Left lobe of liver (tissue), 2 donors: ENCODE data around the gene MXD4. TPM values are rescaled to one million over a fixed set of nuclear protein-coding genes. Genes with fewer than 3 reads are reported as not detected.

Experiments
- ATAC-seq: fragments of 200-7000 bp; cut with Tn5 transposase; one replicate; pipeline ENCODE4 v1.9.1; 2020; ENCODE audit warnings: mild to moderate bottlenecking, moderate library complexity
- DNase-seq: peaks from one replicate; pipeline ENCODE4 v3.0.0-alpha.2; 2020; ENCODE audit warnings: low spot score
- total RNA-seq: library from RNA; stranded (reverse); gene quantifications from one replicate; pipeline ENCODE4 v1.2.1, GENCODE V29; 2021
- donor health status: DM: no; HTN: no; CAD: no; lungs with moderate emphysema.
- donor health status: DM: no; HTN: yes; CAD: no.

MXD4 gene
- total RNA-seq, 1 donor from 2014 or later = 23.6 TPM

DNA sequence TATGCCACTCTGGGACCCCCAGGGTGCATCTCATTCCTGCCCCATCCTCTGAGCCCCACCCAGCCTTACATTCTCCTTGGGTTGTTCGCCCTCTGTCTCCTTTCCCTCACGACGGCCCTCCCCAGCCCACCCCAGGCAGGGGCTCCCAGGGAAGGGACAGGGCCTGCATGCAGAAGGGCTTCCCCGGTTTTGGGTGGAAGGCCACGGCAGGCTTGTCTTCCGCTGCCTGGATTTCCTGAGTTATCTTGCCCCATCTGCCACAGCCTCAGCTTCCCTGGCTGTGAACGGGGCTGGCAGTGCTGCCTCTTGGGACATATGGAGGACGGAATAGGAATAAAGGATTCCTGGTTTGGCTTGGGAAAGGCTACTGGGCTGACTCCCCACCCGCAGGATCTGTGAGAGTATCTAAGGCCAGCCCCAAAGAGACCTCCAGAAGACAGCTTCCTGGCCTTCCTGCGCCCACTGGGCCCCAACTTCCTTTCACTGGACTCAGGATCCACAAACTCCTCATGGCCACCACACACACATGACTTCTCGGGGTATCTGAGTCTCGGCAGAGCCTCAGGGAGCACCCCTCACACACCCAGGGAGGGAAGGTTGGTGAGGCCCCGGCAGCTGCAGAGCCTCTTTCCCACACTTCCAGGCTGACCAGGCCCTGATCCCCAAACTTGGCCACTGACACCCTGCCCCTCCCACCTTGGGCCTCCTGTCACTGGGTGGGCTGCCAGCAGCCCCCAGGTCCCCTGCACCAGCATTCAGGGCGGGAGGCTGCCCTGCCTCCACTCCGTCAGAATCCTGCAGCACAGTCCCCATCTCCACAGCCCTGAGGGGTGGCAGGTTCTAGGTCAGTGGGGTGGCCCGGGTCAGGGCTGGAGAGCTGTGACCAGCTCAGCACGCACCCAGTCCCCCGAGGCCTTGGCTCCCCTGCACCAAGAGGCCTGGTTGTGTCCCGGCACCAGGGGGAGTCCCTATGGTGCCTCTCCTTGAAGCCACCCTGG lies 3.5 kb upstream of the MXD4 start:
- DNase-seq = no peak
- ATAC-seq = no peak

DNA sequence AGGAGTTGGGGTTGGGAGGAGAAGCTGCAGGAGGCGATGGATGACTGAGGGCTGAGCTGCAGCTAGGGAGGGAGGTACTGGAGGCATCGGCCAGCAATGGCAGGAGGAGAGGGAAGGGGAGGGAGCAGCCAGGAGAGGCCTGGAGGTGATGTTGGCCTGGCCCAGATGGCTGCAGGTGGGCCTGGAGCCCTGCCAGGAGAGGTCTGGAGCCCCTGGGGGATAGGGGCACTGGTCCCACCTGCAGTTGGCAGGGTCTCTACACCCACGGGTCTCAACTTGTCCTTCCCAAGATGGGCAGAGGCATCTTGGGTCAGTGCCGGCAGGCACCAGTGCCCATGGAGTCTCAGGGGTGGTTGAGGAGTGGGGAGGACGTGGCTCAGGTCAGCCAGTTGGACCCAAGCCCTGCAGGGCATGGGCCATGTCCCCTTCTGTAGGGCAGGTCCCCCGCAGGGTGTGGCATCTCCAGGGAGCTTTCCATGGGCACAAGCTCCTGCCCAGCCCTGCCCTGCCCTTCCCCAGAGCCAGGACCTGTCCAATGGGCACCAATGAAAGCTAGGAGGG lies 2.7 kb upstream of the MXD4 start:
- ATAC-seq (no peak), DNase-seq (no peak)

DNA sequence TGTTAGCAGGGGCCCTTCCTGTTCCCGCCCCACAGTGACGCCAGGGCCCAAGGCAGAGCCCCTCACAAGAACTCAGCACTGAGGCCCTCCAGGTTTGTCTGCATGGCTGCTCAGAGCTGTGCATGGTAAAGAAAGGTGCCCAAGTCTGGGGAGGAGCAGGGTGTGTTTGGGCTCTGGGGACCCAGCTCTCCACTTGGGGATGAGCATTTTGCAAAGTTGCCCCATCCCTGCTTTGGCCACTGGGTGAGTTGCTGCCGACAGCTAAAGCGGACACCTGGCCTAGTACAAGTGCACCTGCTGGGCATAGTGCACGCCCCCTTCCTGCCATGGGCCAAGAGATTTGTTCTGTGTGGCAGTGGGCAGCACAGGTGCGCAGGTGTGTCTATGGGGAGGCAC lies 2.0 kb upstream of the MXD4 start:
- DNase-seq (no peak), ATAC-seq (no peak)

DNA sequence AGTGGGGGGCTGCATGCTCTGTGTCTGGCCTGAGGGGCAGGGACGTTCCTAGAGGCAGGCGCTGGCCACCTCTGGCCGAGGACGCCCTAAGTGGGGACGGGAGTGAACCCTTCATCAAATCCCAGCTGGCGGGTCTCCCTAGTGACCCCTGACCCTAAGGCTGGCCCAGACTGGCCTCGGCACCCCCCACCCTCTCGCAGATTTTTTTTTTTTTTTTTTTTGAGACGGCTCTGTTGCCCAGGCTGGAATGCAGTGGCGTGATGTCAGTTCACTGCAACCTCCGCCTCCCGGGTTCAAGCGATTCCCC lies 988 bp upstream of the MXD4 start:
- ATAC-seq = no peak

DNA sequence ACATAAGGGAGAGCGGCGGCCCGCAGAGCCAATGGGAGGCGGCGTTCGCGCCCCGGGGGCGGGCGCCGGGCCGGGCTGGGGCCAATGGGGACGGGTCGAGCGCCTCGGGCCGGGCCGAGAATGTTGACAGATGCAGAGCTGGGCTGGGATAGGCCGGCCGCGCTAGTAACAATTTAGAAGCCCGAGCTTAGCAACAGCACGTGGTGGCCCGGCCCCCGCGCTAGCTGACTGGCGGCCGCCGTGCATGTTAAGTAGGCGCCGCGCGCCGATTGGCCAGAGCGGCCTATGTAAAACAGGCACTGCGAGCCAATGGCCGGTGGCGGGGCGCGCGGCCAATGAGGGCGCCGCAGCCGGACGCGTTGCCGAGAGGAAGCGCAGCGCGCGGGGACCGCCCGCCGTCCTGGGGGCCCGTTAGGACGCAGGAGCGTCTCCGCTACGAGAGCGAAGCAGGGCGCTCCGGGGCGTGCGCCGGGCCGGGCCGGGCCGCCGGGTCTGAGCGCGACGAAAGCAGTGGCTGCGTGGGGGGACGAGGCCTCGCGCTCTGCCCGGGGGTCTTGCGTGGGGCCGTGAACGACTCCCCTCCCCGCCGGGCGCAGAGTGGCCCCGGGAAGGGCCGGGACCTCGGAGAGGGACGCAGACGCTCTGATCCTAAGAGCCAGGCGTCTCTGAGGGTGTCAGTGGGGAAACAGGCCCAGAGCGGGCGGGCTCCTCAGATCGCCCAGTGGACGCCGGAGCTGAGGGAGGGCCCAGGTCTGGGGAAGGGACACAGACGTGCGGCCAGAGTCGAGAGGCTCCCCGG lies 435 bp upstream of the MXD4 start:
- DNase-seq (peak; percentile 100), ATAC-seq (peak; percentile 87)

More for the DNA sequence above, 988 bp upstream of the MXD4 start:
- no peak for DNase-seq

DNA sequence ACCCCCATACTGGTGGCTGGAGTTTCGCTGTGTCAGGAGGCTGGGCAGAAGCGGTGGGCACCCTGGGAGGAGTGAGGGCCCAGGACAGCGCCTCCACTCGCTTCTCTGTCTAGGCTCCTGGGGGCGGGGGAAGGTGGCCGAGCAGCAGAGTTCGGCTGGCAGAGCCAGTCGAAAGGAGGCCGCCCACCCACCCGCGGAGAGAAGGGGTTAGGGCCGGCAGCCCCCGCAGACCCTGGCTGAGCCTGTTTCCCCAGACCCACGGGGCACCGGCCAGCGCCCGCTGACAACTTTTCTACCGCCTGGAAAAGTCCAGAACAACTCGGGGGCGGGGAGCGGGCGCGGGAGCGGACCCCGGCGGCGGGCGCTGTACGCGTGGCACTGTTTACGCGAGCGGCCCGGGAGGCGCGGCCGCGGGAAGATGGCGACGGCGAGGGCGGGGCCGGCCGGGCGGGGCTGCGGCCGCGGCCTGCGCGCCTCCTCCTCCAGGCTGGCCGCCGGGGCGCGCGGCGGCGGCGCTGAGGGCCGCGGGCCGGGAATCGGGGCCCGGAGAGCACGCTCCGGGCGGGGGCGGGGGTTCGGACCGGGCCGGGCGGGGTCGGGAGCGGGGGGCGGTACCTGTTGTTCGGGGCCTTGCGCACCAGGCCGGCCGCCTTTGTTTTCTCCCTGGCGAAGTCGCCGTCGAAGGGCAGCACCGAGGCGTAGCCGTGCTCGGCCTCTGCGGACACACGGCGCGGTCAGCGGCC lies 628 bp downstream of the MXD4 start:
- peak; percentile 63 for DNase-seq
- peak; percentile 35 for ATAC-seq

DNA sequence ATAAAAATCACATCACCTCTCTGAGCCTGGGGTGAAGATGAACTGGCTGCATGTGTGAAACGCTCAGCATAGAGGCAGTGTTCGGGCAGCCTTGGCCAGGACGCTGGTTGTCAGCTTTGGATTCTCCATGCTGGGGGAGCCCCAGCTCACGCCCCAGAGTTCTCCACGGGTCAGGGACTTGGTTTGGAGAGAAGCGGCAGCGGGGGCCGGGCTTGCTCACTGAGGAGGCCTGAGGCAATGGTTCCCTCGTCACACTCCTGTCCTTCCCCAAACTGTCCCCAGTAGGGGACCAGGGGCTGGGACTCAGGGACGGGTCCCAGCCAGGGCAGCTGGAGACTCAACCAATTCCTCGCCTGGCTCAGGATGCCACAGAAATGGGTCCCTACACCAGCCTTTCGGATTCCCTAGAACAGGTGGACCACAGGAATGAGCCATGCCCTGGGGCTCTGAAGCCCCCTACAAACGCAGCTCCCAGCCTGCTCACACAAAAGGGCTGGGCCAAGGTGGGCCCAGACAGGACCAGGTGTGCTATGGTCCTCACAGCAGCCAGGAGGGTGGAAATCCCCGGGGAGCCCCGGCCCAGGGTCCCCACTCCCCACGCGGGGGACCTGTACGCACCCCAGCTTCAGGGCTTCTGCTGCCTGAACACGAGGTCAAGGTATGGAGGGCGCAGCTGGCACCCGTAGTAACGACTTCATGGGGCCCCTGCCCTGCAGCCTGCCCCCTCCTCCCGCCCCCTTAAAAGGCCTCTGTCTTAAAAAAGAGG lies 1.4 kb downstream of the MXD4 start:
- ATAC-seq = no peak
- DNase-seq = peak; percentile 47

DNA sequence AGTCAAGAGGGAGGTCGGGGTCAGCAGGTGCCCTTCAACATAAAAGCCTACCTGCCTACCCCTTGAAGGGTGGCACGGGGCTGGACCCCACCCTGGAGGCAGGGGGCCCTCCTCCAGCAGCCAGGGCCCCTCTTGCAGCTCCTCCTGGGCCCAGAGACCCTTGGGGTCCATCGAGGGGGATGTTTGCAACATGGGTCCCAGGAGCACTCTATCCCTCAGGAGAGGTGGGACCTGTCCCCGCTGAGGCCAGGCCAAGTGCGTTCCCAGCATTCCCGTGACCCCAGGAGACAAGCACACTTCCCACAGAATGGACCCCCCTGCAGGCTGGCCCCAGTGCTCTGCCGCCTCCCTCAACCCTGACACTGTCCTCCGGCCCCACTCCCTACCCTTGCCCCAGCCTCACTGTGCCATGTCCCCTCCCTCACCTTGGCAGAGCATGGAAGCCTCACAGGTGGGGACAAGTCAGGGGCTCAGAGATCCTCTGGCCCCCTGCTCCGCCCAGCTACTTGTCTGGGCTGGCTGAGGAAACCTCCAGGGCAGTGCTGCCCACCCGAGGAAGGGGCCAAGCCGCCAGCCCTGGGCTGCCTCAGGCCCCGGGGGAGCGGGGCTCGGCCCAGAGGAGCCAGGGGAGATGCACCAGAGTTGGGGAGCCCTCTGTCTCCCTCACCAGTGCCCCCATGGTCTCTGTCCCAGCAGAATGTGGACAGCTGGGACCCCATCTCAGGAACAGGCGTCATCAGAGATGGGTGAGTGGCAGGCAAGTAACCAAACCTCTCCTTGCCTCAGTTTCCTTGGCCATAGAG lies 2.2 kb downstream of the MXD4 start:
- DNase-seq (peak; percentile 43), ATAC-seq (no peak)

DNA sequence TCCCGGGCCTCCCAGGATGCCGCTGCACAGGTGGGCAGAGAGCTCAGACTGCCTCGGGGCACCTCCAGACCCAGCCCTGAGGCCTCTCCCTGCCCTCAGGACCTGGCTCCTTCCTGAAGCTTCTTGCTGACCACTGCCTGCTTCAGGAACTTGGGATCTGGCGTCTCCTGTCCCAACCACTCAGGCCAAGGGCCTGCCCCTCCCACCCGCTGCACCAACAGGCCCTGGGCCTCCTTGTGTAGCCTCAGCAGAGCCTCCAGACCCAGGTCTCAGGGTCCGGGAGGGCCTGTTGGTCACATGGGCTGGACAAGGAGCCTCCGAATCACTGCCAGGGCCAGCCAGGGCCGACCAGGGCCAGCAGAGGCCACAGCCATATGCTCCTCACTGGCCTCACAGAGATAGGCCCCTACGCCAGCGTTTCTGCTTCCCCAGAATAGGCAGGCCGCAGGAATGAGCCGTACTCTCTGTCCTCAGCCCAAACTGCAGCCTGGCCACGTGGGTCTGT lies 2.8 kb downstream of the MXD4 start:
- ATAC-seq (no peak), DNase-seq (peak; percentile 42)

DNA sequence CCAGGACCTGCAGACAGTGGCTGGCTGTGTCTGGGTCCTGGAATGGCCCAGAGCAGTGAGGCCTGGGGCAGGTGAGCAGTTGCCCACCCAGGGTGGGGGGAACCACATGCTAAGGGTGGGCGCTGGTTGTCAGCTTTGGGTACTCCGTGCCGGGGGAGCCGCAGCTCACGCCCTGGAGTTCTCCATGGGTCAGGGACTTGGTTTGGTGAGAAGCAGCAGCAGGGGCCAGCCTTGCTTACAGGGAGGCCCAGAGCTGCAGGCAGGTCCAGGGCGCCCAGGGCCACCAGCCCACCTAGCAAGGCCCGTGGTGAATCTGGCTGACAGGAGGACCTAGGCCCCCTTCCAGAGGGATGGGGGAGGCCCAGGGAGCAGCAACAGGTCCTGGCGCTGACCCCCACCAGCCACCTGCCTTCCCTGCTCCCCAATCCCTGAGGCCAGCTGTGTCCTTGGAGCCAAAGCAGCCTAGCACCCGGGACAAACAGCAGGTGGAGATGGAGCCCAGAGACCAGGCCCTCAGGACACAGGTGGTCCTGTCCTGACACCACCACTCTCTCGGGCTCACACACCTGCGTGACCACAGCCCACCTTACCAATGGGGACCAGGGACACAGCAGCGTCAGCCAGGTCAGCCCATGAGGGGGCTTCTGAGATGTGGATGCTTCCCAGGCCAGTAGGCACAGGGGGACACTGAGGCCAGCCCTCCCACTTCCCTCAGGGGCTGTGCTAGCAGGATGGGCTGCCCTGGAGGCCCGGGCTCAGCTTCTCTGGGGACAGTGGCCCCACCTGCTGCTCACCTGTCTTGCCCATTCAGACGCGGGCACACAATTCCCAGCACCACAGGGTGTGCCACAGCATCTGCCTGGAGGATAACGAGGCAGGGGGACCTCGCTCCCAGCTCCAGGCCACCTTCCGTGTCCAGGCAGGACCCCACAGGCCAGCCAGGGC lies 3.5 kb downstream of the MXD4 start:
- DNase-seq = peak; percentile 45

DNA sequence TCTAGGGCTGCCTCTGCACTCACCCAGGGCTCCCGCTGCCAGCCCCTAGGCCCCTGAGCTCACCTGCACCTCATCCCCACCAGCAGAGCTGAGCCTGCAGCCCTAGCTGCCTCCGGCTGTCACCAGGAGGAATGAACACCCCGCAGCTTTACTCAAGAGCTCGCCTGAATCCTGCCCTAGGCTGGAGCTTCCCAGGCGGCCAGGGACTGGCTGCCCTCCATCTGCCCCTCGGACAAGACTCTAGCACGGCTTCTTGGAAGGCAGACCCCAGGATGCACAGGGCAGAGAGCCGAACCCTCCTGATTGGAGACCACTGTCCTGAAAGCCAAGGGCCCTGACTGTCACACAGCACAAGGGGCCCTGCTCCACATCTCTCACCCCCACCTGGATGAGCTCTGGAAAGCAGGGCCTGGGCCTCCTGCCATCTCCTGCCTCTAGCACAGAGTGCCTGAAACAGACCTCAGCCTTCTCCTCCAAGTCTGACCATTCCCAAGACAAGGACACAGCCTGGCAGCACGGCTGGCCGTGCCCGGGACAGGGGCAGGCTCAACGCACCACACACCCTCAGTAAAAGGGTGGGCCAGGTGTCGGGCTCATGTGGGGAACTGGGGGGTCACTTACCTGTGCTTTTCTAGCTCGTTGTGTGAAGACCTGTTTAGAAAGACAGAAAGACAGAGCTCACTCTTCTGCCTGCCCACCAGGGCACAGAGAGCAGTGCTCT lies 4.4 kb downstream of the MXD4 start:
- ATAC-seq (no peak), DNase-seq (peak; percentile 44)

More for the DNA sequence above, 3.5 kb downstream of the MXD4 start:
- no peak for ATAC-seq

DNA sequence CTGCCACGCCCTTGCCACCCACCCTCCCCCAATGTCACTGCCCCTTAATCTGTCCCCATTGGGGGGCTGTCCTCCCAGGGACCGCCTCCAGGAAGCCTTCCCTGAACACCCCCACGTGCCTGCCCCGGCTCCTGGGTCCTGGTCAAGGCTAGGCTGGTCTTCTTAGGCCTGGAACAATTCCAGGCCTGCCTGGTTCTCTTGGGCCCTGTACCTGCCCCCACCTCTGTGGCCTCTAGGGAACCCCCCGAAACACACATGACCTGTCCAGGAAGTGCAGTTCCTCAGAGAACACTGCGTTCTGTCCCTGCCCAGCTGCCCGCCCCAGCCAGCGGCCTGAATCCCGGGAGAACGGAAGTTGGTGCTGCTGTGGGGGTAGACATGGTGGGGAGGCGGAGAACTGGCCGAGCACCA lies 5.1 kb downstream of the MXD4 start:
- DNase-seq = peak; percentile 47
- peak; percentile 36 for ATAC-seq

DNA sequence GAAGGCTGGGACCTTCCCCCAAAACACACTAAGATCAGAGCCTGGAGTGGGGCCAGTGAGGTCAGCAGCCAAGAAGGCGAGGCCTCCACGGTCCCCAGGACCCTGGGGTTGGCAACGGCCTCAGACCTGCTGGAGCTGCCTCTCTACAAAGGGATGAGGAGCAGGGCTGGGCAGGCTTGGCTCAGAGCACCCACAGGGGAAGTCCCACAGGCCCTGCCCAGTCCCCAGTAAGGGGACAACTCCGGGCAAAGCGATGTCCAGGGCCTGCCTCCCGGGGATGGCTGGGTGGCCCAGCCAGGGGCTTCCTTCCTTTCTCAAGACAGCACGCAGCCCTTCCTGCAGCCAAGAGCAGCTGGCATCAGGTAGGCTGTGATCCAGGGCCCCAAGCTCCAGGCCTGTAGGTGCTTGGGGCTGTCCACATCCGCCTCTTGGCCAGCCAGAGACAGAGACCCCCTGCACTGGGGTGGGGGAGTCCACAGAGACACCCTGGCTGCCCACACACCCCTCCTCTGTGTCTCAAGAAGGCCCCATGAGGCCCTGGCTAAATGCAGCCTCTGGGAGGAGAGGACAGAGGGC lies 5.7 kb downstream of the MXD4 start:
- peak; percentile 47 for DNase-seq
- peak; percentile 36 for ATAC-seq

DNA sequence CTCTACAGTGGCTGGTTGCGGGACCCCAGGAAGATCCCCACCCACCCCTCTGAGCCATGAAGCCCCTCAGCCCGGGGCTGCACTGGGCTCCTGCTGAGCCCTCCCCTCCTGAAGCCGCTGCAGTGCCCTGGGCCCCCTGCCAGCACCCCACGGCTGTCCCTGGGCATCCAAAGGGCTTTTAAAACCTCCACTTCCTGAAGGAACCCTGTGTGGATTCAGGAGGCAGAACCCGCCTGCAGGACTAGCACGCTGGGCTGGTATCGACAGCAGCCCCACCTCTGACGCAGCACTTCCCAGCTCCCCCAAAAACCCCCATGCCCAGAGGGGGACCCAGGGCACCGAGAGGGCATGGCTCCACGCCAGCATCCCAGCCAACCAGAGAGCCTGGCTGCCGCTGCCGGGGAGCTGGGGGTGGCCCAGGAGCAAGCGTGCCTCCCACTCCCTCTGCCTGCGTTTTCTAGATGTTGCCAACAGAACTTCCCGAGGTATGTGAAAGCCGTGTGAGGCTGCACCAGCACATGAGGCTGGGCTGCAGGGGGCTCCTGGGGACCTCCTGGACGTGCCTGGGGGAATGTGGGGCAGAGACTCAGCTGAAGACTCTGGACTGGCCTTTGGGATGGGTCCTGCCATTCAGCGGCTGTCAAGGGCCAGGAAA lies 6.3 kb downstream of the MXD4 start:
- DNase-seq = peak; percentile 48
- ATAC-seq = no peak

DNA sequence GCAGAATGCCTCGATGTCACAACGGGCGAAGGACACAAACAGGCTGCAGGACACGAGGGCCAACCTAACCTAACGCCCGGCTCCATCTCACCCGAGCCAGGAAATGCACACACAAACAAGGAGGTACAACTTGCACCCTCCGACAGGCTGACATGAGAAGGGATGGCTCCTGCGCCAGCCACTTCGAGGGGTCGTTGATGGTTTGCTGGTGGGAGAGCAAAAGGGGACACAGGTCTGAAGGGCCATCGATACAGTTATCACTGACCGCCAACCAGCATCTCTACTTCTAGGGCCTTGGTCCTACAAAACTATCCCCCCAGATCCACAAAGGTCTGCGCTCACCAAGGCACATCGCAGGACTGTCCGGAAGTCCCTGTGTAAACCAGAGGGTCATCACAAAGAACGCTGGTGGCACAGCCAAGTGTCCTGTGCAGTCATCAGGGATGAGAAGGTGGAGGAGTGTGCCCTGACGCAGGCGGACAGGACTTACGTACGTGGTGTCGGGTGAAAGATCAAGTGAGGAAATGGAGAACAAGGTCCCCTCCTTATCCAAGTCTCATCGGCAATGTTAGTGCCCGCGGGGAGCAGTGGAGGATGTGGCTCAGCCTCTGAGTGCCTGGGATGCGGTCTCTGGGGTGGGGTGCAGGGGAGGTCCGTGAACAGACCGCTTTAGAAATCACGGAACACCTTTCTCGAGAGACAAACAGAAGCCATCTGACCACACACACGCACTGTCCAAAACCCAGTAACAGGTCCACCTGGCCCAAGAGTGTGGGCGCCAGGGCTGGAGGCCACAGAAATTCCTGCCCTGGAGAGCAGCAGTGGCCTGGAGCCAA lies 7.0 kb downstream of the MXD4 start:
- ATAC-seq (no peak), DNase-seq (no peak)
